Transverse colon (tissue), 4 donors: ENCODE results near the gene PLCD4. TPM values are rescaled to one million over a fixed set of nuclear protein-coding genes. Genes with fewer than 3 reads are reported as not detected.

Experiments used
- DNase-seq: peaks from one replicate; pipeline ENCODE4 v3.0.0-alpha.2; 2019
- H3K27ac ChIP-seq, 4 donors: fragments of 200-600 bp; sonication (generic); 2 replicates each; pipeline ENCODE4 v1.5.1; 2016 to 2018; ENCODE audit warnings: inconsistent platforms in 4 of 4
- H3K27me3 ChIP-seq: fragments of 200-600 bp; sonication (generic); 2 replicates; pipeline ENCODE4 v1.5.1; 2017; ENCODE audit warnings: inconsistent platforms
- H3K36me3 ChIP-seq, 4 donors: fragments of 200-600 bp; sonication (generic); 2 replicates each; pipeline ENCODE4 v1.5.1; 2017 to 2019; ENCODE audit warnings: inconsistent platforms in 4 of 4
- H3K4me1 ChIP-seq, 4 donors: fragments of 200-600 bp; sonication (generic); 2 replicates each; pipeline ENCODE4 v1.5.1; 2017 to 2020; ENCODE audit warnings: inconsistent platforms in 4 of 4
- H3K4me3 ChIP-seq, 4 donors: fragments of 200-600 bp; sonication (generic); 1 replicate in 1 of 4; 2 replicates in 3 of 4; pipeline versions ENCODE4 v1.5.1 to v1.6.1; 2017 to 2019; ENCODE audit warnings: inconsistent platforms in 4 of 4
- H3K9me3 ChIP-seq, 2 donors: fragments of 200-600 bp; sonication (generic); 2 replicates each; pipeline ENCODE4 v1.5.1; 2017 to 2019; ENCODE audit warnings: inconsistent platforms in 2 of 2
- EP300 ChIP-seq: sonication (generic); formaldehyde crosslinking; IDR thresholded peaks from one replicate; pipeline ENCODE4 v1.6.1; 2017; ENCODE audit warnings: antibody characterized with exemption, low read depth
- POLR2A ChIP-seq: fragments of 450-650 bp; IDR thresholded peaks from one replicate; pipeline ENCODE4 v1.6.1; 2016; ENCODE audit warnings: antibody characterized with exemption, mild to moderate bottlenecking, moderate library complexity
- POLR2AphosphoS5 ChIP-seq, 3 donors: sonication (generic); formaldehyde crosslinking; IDR thresholded peaks; one replicate each; pipeline ENCODE4 v1.6.1; 2016; ENCODE audit warnings: antibody characterized with exemption in 3 of 3
- WGBS, 2 donors: methylation state at CpG; one replicate each; pipeline ENCODE4 v1.1.5; 2018; ENCODE audit warnings: low coverage in 1 of 2; 5-methylcytosine and 5-hydroxymethylcytosine counted together
- in situ Hi-C, 4 donors: fragments of 200-750 bp; cut with MboI; loops; one replicate each; pipeline versions ENCODE4 v1.15.0 to v1.15.1; 2017; ENCODE audit warnings: low sequenced_read_pairs in 3 of 4, low pct_ligation_motif_present in 1 of 4, low pct_unique_long_range_greater_than_20kb in 1 of 4
- intact Hi-C: fragments of 100-400 bp; cut with DNase I; formaldehyde crosslinking; loops from one replicate; pipeline ENCODE4 v1.15.1; 2023; ENCODE audit warnings: low total_unique reads
- total RNA-seq, 4 donors: library from RNA; depleted of rRNA; stranded (reverse); fragments of >200 nt; gene quantifications; one replicate each; pipeline ENCODE4 v1.1.0, GENCODE V29; 2016
- TF ChIP-seq, protein P1 (sequence below), 5 experiments: fragments of 200-600 bp in 3 of 5; fragments of 450-650 bp in 2 of 5; sonication (generic) in 3 of 5; IDR thresholded peaks; 1 replicate in 2 of 5; 2 replicates in 3 of 5; pipeline ENCODE4 v1.5.1; 2016 to 2017; ENCODE audit warnings: antibody characterized with exemption in 5 of 5, inconsistent platforms in 3 of 5, mild to moderate bottlenecking in 2 of 5, moderate library complexity in 1 of 5

The PLCD4 gene
- total RNA-seq, 4 donors from 2014 or later: 0.20 to 8.2 (median 4.7) TPM

DNA sequence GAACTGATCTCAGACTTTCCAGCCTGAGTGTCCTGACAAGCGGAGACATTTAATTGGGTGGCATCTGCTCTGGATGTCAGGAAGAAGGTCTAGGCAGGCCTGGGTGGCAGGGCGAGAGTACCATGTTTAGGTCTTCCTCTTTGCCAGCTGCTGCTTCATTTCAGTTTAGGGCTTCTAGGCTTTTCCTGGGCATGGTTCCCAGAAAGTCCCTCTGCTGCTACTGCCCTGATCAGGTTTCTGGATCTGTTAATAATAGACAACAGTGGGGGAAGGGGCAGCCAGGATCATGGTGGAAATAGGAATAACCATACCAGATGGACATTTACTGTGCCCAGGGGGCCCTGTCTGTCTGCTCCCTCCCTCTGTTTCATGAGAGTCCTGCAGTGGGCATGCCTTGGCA lies 2.3 kb upstream of the PLCD4 start:
- Histone ChIP-seq H3K27me3 (no peaks in the 10 kb centered on the region), H3K4me1 (peaks cover 0 to 10% (median 5%) of the 10 kb centered on the region in 4 donors), H3K9me3 (no peaks in the 10 kb centered on the region), H3K4me3 (no peak overlapping the region), H3K36me3 (no peaks in the 10 kb centered on the region), H3K27ac (no peak overlapping the region)
- intact Hi-C loops (no loop called here), in situ Hi-C loops (no loop called here)
- 79% methylated on average over 2 of the region's 2 CpGs; no CpG with 5 or more reads in 1 of the 2 donors for WGBS, 2 donors
- no peak for TF ChIP-seq POLR2AphosphoS5 (IDR thresholded peaks at IDR 0.05)
- no peak for TF ChIP-seq EP300
- TF ChIP-seq POLR2A: no peak
- TF ChIP-seq, protein P1, sequence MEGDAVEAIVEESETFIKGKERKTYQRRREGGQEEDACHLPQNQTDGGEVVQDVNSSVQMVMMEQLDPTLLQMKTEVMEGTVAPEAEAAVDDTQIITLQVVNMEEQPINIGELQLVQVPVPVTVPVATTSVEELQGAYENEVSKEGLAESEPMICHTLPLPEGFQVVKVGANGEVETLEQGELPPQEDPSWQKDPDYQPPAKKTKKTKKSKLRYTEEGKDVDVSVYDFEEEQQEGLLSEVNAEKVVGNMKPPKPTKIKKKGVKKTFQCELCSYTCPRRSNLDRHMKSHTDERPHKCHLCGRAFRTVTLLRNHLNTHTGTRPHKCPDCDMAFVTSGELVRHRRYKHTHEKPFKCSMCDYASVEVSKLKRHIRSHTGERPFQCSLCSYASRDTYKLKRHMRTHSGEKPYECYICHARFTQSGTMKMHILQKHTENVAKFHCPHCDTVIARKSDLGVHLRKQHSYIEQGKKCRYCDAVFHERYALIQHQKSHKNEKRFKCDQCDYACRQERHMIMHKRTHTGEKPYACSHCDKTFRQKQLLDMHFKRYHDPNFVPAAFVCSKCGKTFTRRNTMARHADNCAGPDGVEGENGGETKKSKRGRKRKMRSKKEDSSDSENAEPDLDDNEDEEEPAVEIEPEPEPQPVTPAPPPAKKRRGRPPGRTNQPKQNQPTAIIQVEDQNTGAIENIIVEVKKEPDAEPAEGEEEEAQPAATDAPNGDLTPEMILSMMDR (IDR thresholded peaks at IDR 0.05): no peak
- DNase-seq: no peak

DNA sequence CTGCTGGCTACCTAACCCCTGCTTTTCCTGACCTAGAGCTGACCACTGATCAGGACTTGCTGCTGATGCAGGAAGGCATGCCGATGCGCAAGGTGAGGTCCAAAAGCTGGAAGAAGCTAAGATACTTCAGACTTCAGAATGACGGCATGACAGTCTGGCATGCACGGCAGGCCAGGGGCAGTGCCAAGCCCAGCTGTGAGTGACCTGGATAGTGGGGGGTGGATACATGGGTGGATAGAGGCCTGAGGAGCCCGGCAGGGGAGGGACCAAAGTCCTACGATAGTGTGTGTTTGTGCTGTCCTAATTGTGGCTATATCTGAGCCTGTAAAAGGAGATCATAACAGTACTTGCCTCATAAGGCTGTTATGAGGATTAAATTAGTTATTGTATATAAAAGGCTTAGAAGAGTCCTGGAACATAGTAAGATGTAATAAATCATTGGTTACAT lies 8.2 kb downstream of the PLCD4 start:
- WGBS, 2 donors: 60% methylated on average over 6 of the region's 6 CpGs; no CpG with 5 or more reads in 1 of the 2 donors
- DNase-seq: peak; percentile 53
- H3K4me3 ChIP-seq: no peak overlapping the region
- in situ Hi-C loops: no loop called here
- H3K36me3 ChIP-seq: no peaks in the 10 kb centered on the region
- peak overlapping the region; percentile 10 to 63 (median 50) for H3K27ac ChIP-seq
- no peaks in the 10 kb centered on the region for H3K9me3 ChIP-seq
- TF ChIP-seq POLR2AphosphoS5 (IDR thresholded peaks at IDR 0.05): peak in 2 of 3 donors; percentile 24 to 48
- TF ChIP-seq POLR2A: no peak
- intact Hi-C loops: no loop called here
- no peaks in the 10 kb centered on the region for H3K27me3 ChIP-seq
- H3K4me1 ChIP-seq: peaks cover 0 to 15% (median 2%) of the 10 kb centered on the region in 4 donors

DNA sequence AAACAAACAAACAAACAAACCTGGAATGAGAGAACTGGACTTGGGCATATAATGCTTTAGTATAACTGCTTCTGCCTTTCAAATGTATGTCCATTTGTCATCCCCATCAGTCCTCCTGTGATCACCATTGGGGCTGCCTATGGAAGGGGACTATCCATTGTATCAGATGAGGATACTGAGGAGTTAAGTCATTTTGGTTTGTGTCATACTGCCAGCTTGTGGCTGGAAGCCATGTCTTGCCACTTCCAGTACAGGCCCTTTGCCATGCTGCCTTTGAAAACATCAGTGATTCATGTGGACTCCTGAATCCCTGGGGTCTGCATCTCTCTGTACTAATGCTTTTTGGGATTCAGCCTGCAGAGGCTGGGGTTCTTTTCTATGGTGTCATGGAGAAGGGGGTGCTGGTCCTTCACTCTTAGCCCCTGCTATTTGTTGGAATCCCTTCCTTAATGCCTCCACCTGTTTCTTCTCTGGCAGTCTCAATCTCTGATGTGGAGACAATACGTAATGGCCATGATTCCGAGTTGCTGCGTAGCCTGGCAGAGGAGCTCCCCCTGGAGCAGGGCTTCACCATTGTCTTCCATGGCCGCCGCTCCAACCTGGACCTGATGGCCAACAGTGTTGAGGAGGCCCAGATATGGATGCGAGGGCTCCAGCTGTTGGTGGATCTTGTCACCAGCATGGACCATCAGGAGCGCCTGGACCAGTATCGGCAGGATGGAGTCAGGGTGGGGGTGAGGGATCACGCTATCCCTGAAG lies 10.6 kb downstream of the PLCD4 start:
- no peak overlapping the region for H3K27ac ChIP-seq

DNA sequence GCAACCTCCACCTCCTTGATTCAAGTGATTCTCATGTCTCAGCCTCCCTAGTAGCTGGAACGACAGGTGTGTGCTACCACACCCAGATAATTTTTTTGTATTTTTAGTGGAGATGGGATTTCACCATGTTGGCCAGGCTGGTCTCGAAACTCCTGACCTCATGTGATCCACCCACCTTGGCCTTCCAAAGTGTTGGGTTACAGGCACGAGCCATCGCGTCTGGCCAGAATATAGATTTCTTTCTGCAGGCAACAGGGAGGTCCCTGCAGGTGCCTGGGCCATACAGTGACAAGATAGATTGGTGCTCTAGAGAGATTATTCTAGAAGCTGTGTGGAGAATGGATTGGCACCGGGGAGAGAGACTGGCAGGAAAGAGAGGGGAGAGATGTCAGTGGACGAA lies 13.3 kb downstream of the PLCD4 start:
- 78 to 81% methylated on average over 2 to 7 of the region's 7 CpGs for WGBS, 2 donors

More for the DNA sequence above, 10.6 kb downstream of the PLCD4 start:
- WGBS, 2 donors: 95% methylated on average over 9 of the region's 9 CpGs; no CpG with 5 or more reads in 1 of the 2 donors
- no peaks in the 10 kb centered on the region for H3K9me3 ChIP-seq
- H3K27me3 ChIP-seq: no peaks in the 10 kb centered on the region
- TF ChIP-seq, protein P1 (IDR thresholded peaks at IDR 0.05): no peak
- no peak for TF ChIP-seq EP300
- TF ChIP-seq POLR2A: no peak
- TF ChIP-seq POLR2AphosphoS5 (IDR thresholded peaks at IDR 0.05): no peak
- no peak for DNase-seq
- H3K36me3 ChIP-seq: no peaks in the 10 kb centered on the region
- intact Hi-C loops: no loop called here
- no peak overlapping the region for H3K4me3 ChIP-seq
- peaks cover 0 to 17% (median 2%) of the 10 kb centered on the region in 4 donors for H3K4me1 ChIP-seq
- in situ Hi-C loops: no loop called here

More for the DNA sequence above, 13.3 kb downstream of the PLCD4 start:
- TF ChIP-seq POLR2A (no peak), EP300 (no peak), POLR2AphosphoS5 (IDR thresholded peaks at IDR 0.05) (no peak)
- TF ChIP-seq, protein P1 (IDR thresholded peaks at IDR 0.05): no peak
- H3K9me3 ChIP-seq: no peaks in the 10 kb centered on the region
- no peak overlapping the region for H3K27ac ChIP-seq
- H3K27me3 ChIP-seq: no peaks in the 10 kb centered on the region
- in situ Hi-C loops (no loop called here), intact Hi-C loops (no loop called here)
- peaks cover 0 to 8% (median 2%) of the 10 kb centered on the region in 4 donors for H3K4me1 ChIP-seq
- no peak for DNase-seq
- H3K36me3 ChIP-seq: no peaks in the 10 kb centered on the region
- no peak overlapping the region for H3K4me3 ChIP-seq
